Fibroblast of skin of abdomen (primary cell): ENCODE measurements around the gene MAGEA9.
"Not testable (repeated sequence)": the region's sequence is repeated elsewhere in the genome, so short reads cannot be mapped to it uniquely, and the experiment has no call there.

Experiments
- DNase-seq: peaks from one replicate; pipeline ENCODE4 v3.0.0-alpha.2; 2013

Gene MAGEA9

DNA sequence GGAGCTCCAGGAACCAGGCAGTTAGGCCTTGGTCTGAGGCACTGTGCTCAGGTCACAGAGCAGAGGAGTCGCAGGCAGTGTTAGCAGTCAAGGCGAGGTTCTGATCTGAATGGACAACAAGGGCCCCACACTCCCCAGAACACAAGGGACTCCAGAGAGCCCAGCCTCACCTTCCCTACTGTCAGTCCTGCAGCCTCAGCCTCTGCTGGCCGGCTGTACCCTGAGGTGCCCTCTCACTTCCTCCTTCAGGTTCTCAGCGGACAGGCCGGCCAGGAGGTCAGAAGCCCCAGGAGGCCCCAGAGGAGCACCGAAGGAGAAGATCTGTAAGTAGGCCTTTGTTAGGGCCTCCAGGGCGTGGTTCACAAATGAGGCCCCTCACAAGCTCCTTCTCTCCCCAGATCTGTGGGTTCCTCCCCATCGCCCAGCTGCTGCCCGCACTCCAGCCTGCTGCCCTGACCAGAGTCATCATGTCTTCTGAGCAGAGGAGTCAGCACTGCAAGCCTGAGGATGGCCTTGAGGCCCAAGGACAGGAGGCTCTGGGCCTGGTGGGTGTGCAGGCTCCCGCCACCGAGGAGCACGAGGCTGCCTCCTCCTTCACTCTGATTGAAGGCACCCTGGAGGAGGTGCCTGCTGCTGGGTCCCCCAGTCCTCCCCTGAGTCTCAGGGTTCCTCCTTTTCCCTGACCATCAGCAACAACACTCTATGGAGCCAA is 26.2 kb downstream of the MAGEA9 start:
- DNase-seq = no peak

DNA sequence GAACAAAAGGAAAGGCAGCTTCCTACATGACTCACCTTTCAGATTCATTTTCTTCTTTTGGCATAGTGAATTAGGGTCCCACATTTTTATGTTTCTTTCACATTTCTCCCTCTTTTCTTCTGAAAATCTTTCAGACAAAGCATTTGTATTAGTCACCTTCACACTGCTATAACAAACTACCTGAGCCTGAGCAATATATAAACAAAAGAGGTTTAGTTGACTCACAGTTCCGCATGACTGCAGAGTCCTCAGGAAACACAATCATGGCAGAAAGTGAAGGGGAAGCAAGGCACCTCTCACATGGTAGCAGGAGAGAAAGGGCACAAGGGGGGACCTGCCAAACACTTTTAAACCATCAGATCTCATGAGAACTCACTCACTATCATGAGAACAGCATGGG is 36.9 kb downstream of the MAGEA9 start:
- no peak for DNase-seq

DNA sequence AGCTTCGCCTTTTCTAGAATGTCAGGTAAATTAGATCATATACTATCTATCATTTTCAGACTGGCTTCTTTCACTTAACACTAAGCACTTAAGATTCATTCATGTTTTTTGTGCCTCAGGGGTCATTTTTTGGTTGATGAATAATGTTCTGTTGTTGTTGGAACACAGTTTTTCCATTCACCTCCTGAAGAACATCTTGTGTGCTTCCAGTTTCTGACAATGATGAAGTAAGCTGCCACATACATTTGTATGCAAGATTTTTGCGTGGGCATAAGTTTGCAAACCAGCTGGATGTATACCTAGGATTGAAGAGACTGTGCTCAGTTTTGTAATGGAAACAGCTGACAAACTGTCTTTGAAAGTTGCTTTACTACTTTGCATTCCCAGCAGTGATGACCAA is 37.6 kb downstream of the MAGEA9 start:
- no peak for DNase-seq

DNA sequence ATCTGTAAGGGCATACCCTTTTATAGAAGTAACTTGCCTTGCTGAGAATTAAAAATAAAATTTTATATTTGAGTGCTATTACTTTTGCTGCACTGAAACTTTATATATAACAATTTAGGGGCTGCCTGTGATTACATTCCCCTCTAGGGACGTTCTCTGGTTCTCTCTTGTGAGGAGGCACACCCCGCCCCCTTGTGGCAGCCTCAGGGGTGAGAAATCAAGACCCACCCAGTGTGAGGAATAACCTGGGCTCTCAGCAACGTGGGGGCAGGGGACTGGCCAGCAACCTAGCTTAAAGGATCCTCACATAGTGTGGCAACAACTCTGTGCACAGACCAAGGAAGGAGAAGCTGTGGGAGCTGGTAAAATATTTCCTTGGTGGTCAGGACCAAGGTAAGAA is 43.7 kb downstream of the MAGEA9 start:
- peak; percentile 4 for DNase-seq

DNA sequence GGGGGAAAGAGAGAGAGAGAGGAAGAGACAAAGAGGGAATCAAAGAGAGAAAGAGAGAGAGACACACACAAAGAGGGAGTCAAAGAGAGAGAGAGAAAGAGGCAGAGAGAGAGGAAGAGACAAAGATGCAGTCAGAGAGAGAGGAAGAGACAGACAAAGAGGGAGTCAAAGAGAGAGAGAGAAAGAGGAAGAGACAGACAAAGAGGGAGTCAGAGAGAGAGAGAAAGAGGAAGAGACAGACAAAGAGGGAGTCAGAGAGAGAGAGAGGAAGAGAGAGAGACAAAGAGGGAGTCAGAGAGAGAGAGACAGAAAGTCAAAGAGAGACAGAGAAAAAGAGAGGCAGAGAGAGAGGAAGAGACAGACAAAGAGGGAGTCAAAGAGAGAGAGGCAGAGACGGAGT is 45.5 kb downstream of the MAGEA9 start:
- no peak for DNase-seq

DNA sequence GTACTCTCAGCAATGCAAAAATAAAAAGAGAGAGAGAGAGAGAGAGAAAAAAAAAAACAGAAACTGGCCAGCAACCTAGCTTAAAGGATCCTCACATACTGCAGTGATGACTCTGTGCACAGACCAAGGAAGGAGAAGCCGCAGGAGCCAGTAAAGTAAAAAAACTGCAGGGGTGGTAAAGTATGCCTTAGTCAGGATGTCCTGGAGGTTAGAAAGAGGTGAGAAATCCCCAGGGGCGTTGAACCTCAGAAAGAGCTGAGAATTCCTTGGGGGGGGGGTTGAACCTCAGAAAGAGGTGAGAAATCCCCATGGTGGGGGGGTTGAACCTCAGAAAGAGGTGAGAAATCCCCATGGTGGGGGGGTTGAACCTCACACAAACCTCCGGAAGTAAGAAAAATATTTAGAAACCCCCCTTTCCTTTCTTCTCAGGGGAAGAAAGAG is 48.0 kb downstream of the MAGEA9 start:
- peak; percentile 77 for DNase-seq

DNA sequence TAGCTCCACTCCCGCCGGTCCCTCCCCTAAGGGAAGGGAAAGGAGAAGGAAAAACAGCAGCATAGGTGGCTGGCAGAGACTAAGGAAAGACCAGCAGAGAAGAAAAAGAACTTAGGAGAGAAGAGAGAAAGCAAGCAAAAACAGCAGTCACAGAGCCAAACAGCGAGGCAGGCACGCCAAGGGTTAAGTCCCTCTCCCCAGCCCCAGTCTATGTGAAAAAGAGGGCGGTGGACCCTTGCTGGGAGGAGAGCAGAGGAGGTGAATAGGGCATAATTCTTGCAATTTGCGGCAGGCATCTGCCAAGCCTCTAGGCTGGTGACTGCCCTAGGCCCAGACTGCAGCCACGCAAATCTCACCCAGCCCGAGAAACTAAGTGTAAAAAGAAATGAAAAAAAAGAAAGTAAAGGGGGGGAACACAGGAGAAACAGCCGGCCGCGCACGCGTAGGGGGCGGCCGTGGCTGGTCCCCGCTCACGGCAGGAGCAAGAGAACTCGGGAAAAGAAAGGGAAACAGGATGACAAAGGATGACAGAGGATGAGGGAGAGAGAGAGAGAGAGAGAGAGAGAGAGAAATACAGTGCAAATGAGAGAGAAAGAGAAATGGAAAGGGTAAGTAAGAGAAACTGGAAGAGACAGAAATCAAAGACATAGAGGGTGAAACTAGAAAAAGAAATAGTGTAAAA is 48.6 kb downstream of the MAGEA9 start:
- DNase-seq = peak; percentile 29

DNA sequence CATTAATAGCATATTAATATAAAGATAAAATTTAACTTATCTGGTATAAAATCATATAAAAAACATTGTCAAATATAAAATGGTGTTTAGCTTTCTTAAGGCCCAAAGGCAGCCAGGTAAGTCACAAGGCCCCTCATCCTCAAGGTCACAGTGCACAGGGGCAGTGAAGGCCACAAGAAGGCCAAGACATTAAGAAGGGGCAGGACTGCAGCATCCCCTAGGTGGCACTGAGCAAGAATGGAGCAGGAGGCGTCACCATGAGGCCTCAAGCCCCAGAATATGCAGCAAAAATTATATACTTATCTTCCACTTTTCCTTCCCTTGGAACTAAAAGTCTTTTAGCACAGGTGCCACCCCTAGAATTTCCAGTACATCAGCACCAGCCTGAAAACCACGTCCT is 49.7 kb downstream of the MAGEA9 start:
- no peak for DNase-seq

DNA sequence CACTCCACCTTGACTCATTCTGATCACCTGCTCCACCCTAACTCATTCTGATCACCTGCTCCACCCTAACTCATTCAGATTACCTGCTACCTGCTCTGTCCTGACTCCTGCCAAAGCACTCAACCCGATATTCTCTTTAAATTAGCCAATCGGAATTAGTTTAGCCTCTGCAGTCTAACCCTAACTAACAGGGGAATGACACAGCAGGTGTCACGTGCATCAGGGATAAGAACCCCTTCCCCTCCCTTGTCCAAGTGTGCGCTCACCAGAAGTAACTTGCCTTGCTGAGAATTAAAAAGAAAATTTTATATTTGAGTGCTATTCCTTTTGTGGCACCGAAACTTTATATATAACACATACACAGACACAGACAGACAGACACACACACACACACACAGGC is 55.0 kb downstream of the MAGEA9 start:
- DNase-seq = not testable (repeated sequence)

DNA sequence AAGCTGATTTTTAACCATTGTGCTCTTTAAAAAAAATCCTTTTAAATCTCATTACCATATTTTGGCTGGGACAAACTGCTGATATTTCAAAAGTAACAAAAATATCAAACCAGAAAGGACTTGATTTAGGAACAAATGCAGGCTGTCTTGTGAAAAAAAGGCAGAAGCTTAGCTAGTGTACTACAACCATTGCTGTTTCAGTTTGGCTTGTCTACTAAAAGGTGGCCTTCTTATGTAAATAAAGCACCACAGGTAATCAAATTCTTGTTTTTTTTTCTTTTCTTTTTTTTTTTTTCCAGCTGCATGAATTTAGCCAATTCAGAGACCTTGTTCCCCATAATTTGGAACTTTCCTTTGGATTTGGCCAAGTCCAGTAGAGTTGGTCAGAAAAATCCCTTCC is 55.4 kb downstream of the MAGEA9 start:
- DNase-seq = no peak
